ENCODE measurements around the gene DCST1. TPM values are rescaled to one million over a fixed set of nuclear protein-coding genes. Genes with fewer than 3 reads are reported as not detected.

The DCST1 gene
- total and polyA plus RNA-seq, 7 donors, result 0.12 to 0.34 TPM; not detected in 5

GRCh38 chr1:155019377-155020245 lies 14.0 kb upstream of the DCST1 start:
- intact Hi-C loops (cut with DNase I), result no loop called here
- DNase-seq (no peak), ATAC-seq (no peak)
- Histone ChIP-seq H3K36me3 (ENCODE audit: insufficient read depth in 1 of 2, low read depth in 1 of 2) (peaks cover 0 to 23% of the 10 kb centered on the region in 2 donors), H3K27ac (no peak overlapping the region), H3K4me1 (peaks cover 20% of the 10 kb centered on the region), H3K27me3 (ENCODE audit: insufficient read depth in 3 of 3, low read length in 2 of 3) (no peaks in the 10 kb centered on the region), H3K4me3 (no peak overlapping the region), H3K9me3 (no peaks in the 10 kb centered on the region)
- WGBS, 3 donors, result 72 to 73% (median 72%) methylated on average over 11 of the region's 11 CpGs
- no peak for TF ChIP-seq CTCF (IDR thresholded peaks at IDR 0.05)

- Histone ChIP-seq H3K36me3 (ENCODE audit: insufficient read depth in 1 of 2, low read depth in 1 of 2) (no peaks in the 10 kb centered on the region), H3K9me3 (no peaks in the 10 kb centered on the region), H3K27me3 (ENCODE audit: insufficient read depth in 3 of 3, low read length in 2 of 3) (no peaks in the 10 kb centered on the region), H3K27ac (no peak overlapping the region), H3K4me1 (peaks cover 10% of the 10 kb centered on the region), H3K4me3 (no peak overlapping the region)
- no peak for TF ChIP-seq CTCF (IDR thresholded peaks at IDR 0.05)
- no peak for DNase-seq
- 80 to 85% (median 83%) methylated on average over 8 of the region's 8 CpGs for WGBS, 3 donors
- no peak for ATAC-seq
- intact Hi-C loops (cut with DNase I), result no loop called here
Observed at GRCh38 chr1:155022136-155022926, 11.3 kb upstream of the DCST1 start.

GRCh38 chr1:155022927-155023236 lies 10.7 kb upstream of the DCST1 start:
- no peak for DNase-seq
- Histone ChIP-seq H3K4me1 (peaks cover 7% of the 10 kb centered on the region), H3K9me3 (no peaks in the 10 kb centered on the region), H3K27ac (no peak overlapping the region), H3K36me3 (ENCODE audit: insufficient read depth in 1 of 2, low read depth in 1 of 2) (no peaks in the 10 kb centered on the region), H3K4me3 (no peak overlapping the region), H3K27me3 (ENCODE audit: insufficient read depth in 3 of 3, low read length in 2 of 3) (no peaks in the 10 kb centered on the region)
- 69 to 83% (median 72%) methylated on average over 4 of the region's 4 CpGs for WGBS, 3 donors
- intact Hi-C loops (cut with DNase I), result no loop called here
- no peak for TF ChIP-seq CTCF (IDR thresholded peaks at IDR 0.05)
- no peak for ATAC-seq

GRCh38 chr1:155023627-155024026 lies 10.0 kb upstream of the DCST1 start:
- H3K4me1 ChIP-seq, result no peaks in the 10 kb centered on the region
- H3K4me3 ChIP-seq, result no peak overlapping the region
- intact Hi-C loops (cut with DNase I), result no loop called here
- no peaks in the 10 kb centered on the region for H3K36me3 ChIP-seq (ENCODE audit: insufficient read depth in 1 of 2, low read depth in 1 of 2)
- H3K27ac ChIP-seq, result no peak overlapping the region
- DNase-seq (no peak), ATAC-seq (peak in 1 of 4 donors; percentile 9)
- H3K27me3 ChIP-seq (ENCODE audit: insufficient read depth in 3 of 3, low read length in 2 of 3), result no peaks in the 10 kb centered on the region
- WGBS, 3 donors, result 74 to 82% (median 81%) methylated on average over 5 of the region's 5 CpGs
- no peak for TF ChIP-seq CTCF (IDR thresholded peaks at IDR 0.05)
- no peaks in the 10 kb centered on the region for H3K9me3 ChIP-seq

Measured in psoas muscle (tissue), 8 donors.